KMS-11 (cell line): ENCODE data around the gene GBX1.

Experiments used
- H2AFZ ChIP-seq: fragments of 200-600 bp; sonication (generic); 2 replicates; pipeline ENCODE4 v1.6.1; 2016; ENCODE audit warnings: antibody characterized with exemption, mixed run types, low read depth
- H3K27ac ChIP-seq: fragments of 200-600 bp; sonication (generic); 2 replicates; pipeline ENCODE4 v1.6.1; 2016; ENCODE audit warnings: mild to moderate bottlenecking, mixed run types
- H3K27me3 ChIP-seq: fragments of 200-600 bp; sonication (generic); 2 replicates; pipeline ENCODE4 v1.6.1; 2017; ENCODE audit warnings: mild to moderate bottlenecking, low read depth, mixed run types, moderate library complexity; ENCODE audit not compliant: insufficient read depth
- H3K36me3 ChIP-seq: fragments of 200-600 bp; sonication (generic); 2 replicates; pipeline ENCODE4 v1.6.1; 2017; ENCODE audit warnings: mild to moderate bottlenecking, mixed run types; ENCODE audit not compliant: insufficient read depth
- H3K4me1 ChIP-seq: fragments of 200-600 bp; sonication (generic); 2 replicates; pipeline ENCODE4 v1.6.1; 2016; ENCODE audit warnings: mild to moderate bottlenecking, low read depth, mixed run types; ENCODE audit not compliant: poor library complexity, severe bottlenecking
- H3K4me2 ChIP-seq: fragments of 200-600 bp; sonication (generic); 2 replicates; pipeline ENCODE4 v1.7.0; 2016; ENCODE audit warnings: mild to moderate bottlenecking, mixed run types
- H3K4me3 ChIP-seq: fragments of 200-600 bp; sonication (generic); IDR thresholded peaks from 2 replicates; pipeline ENCODE4 v1.6.1; 2017; ENCODE audit warnings: low read depth, low read length, mixed read lengths; ENCODE audit not compliant: insufficient read depth
- H3K79me2 ChIP-seq: fragments of 200-600 bp; sonication (generic); 2 replicates; pipeline ENCODE4 v1.6.1; 2016; ENCODE audit warnings: low read depth, mixed run types; ENCODE audit not compliant: insufficient read depth
- H3K9ac ChIP-seq: fragments of 200-600 bp; sonication (generic); 2 replicates; pipeline ENCODE4 v1.6.1; 2016; ENCODE audit warnings: mild to moderate bottlenecking, mixed run types
- H4K20me1 ChIP-seq: fragments of 200-600 bp; sonication (generic); 2 replicates; pipeline ENCODE4 v1.6.1; 2016; ENCODE audit warnings: mild to moderate bottlenecking, mixed run types; ENCODE audit not compliant: insufficient read depth
- CTCF ChIP-seq: fragments of 200-600 bp; sonication (generic); conservative IDR thresholded peaks from 2 replicates; pipeline ENCODE4 v1.6.1; 2017; ENCODE audit warnings: low read depth, mild to moderate bottlenecking, antibody characterized with exemption, low read length, moderate library complexity, mixed read lengths

The GBX1 gene

GRCh38 chr7:151113344-151114150 is 53.9 kb downstream of the GBX1 start:
- H3K9ac ChIP-seq = no peak overlapping the region
- H3K4me1 ChIP-seq = peaks cover 9% of the 10 kb centered on the region
- H3K79me2 ChIP-seq = peaks cover 23% of the 10 kb centered on the region; the same call in 1 of the 2 replicates
- no peak for TF ChIP-seq CTCF
- no peaks in the 10 kb centered on the region for H3K36me3 ChIP-seq
- H3K27ac ChIP-seq = no peak overlapping the region
- no peaks in the 10 kb centered on the region for H3K27me3 ChIP-seq
- H2AFZ ChIP-seq = no peak overlapping the region
- H3K4me2 ChIP-seq = no peak overlapping the region
- H4K20me1 ChIP-seq = peaks cover 20% of the 10 kb centered on the region; the same call in 1 of the 2 replicates
- no peak overlapping the region for H3K4me3 ChIP-seq

GRCh38 chr7:151110941-151111645 is 56.4 kb downstream of the GBX1 start:
- Histone ChIP-seq H3K36me3 (no peaks in the 10 kb centered on the region), H3K27me3 (no peaks in the 10 kb centered on the region), H4K20me1 (peaks cover 20% of the 10 kb centered on the region; the same call in 1 of the 2 replicates), H3K4me2 (no peak overlapping the region), H3K27ac (no peak overlapping the region), H3K4me3 (no peak overlapping the region), H3K79me2 (peaks cover 23% of the 10 kb centered on the region; the same call in 1 of the 2 replicates), H3K9ac (no peak overlapping the region), H2AFZ (no peak overlapping the region), H3K4me1 (peaks cover 9% of the 10 kb centered on the region)
- peak; percentile 93 for TF ChIP-seq CTCF

- Histone ChIP-seq H4K20me1 (peaks cover 20% of the 10 kb centered on the region; the same call in 1 of the 2 replicates), H3K27ac (no peak overlapping the region)
Measured at GRCh38 chr7:151110236-151110940, 57.1 kb downstream of the GBX1 start.

More at GRCh38 chr7:151110236-151110940, 57.1 kb downstream of the GBX1 start:
- Histone ChIP-seq H3K4me2 (no peak overlapping the region), H3K79me2 (peaks cover 23% of the 10 kb centered on the region; the same call in 1 of the 2 replicates), H3K4me1 (peaks cover 9% of the 10 kb centered on the region), H3K9ac (no peak overlapping the region), H2AFZ (no peak overlapping the region), H3K4me3 (no peak overlapping the region), H3K27me3 (no peaks in the 10 kb centered on the region), H3K36me3 (no peaks in the 10 kb centered on the region)
- no peak for TF ChIP-seq CTCF
